Measurements from ENCODE around the gene EXTL2. TPM values are rescaled to one million over a fixed set of nuclear protein-coding genes. Genes with fewer than 3 reads are reported as not detected.
"Not testable (repeated sequence)": the region's sequence is repeated elsewhere in the genome, so short reads cannot be mapped to it uniquely, and the experiment has no call there.

Gene EXTL2, protein sequence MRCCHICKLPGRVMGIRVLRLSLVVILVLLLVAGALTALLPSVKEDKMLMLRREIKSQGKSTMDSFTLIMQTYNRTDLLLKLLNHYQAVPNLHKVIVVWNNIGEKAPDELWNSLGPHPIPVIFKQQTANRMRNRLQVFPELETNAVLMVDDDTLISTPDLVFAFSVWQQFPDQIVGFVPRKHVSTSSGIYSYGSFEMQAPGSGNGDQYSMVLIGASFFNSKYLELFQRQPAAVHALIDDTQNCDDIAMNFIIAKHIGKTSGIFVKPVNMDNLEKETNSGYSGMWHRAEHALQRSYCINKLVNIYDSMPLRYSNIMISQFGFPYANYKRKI
- total RNA-seq = 9.1 TPM
- long read RNA-seq, transcript EXTL2-201 (5 exons, 2,835 nt) = major isoform, 10 of 27 reads
- long read RNA-seq, transcript EXTL2-202 (5 exons, 3,985 nt) = minor isoform, 8 of 27 reads
- long read RNA-seq, partial matches to known transcripts = 0 of 27 reads
- long read RNA-seq, other reads (novel, unspliced or antisense) = 9 of 27 reads

- peak; percentile 91 for DNase-seq
- ATAC-seq = peak; percentile 86
- intact Hi-C loops (cut with micrococcal nuclease) = no loop called here
Measured at GRCh38 chr1:100894603-100895539, at the start of gene EXTL2. TSS of gene EXTL2 (minus strand) at chr1:100894842. CDS start at chr1:100888757, 6,085 bp downstream.

- intact Hi-C loops (cut with micrococcal nuclease) = no loop called here
- DNase-seq (no peak), ATAC-seq (no peak)
Measured at GRCh38 chr1:100943533-100943932, 48.9 kb upstream of the EXTL2 start.

GRCh38 chr1:100942304-100943046 is 47.8 kb upstream of the EXTL2 start:
- intact Hi-C loops (cut with micrococcal nuclease) = no loop called here
- DNase-seq = no peak
- ATAC-seq = no peak

DNA sequence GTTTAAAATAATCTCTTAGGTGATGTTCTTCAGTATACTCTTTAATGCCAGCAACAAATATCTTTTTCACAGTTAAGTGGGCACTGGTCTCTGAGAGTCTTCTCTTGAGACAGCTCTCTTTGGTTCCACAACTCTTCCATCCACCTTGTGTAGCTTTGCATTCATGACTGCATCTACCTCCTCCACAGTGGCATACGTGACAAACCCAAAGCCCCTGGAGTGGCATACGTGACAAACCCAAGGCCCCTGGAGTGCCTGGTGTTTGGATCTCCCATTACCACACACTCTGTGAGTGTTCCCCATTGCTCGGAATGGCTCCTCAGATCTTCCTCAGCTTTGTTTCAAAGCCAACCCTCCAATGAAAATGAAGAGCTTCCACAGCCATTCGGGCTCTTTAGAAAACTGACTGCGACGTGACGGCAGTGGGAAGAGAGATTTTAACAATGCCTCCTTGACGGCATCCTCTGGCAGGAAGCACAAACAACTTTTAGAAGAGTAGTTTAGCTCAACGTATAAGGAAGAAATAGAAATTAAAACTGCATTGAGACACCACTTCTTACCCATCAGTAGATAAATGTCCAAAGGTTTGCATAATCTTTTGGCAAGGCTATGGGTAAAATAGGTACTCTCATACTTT is 47.1 kb upstream of the EXTL2 start:
- ATAC-seq = no peak
- DNase-seq = no peak
- intact Hi-C loops (cut with micrococcal nuclease) = no loop called here

DNA sequence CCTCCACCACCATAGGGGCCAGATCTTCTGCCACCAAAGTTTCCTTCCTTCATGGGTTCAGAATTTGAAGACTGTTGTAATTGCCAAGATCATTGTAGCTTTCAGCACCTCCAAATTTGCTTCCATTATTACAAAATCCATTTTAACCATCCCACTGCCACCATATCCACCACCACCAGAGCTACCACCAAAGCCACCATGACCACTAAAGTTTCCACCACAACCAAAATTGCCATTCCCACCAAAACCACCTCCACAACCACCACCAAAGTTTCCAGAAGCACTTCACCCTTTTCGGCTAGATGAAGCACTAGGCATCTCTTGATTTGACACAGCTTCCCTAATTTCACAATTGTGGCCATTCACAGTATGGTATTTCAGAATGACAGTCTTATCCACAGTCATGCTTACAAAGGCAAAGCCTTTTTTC is 46.5 kb upstream of the EXTL2 start:
- ATAC-seq = no peak
- no peak for DNase-seq
- intact Hi-C loops (cut with micrococcal nuclease) = no loop called here

- ATAC-seq (no peak), DNase-seq (no peak)
- intact Hi-C loops (cut with micrococcal nuclease) = no loop called here
Measured at GRCh38 chr1:100936194-100936967, 41.7 kb upstream of the EXTL2 start.

DNA sequence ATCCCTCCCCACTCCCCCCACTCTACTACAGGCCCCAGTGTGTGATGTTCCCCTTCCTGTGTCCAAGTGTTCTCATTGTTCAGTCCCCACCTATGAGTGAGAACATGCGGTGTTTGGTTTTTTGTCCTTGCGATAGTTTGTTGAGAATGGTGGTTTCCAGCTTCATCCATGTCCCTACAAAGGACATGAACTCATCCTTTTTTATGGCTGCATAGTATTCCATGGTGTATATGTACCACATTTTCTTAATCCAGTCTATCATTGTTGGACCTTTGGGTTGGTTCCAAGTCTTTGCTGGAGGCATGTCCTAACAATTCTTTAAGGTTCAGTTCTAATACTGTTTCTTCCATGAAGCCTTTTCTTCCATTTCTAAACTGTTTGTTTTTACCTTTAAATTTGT is 38.9 kb upstream of the EXTL2 start:
- intact Hi-C loops (cut with micrococcal nuclease); DNase-seq; ATAC-seq: not testable (repeated sequence)

DNA sequence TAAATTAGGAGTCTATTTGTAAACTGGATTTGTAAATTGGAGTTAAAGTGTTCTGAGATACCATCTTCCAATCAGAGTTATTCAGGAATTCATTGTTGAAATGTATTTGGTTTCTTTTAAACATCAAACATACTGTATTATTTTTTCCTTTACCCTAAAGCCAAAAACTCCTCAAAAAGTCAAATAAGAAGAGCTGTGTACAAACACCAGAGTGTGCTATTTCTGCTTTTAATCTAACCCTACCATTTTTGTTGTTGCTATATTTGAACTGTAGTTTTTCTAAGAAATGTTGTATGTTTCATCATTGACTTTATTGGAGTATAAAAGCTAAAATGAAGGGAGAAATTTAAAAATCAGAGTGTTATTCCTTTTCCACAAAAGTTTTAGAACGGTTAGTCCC is 37.1 kb upstream of the EXTL2 start:
- no peak for DNase-seq
- intact Hi-C loops (cut with micrococcal nuclease) = no loop called here
- no peak for ATAC-seq

DNA sequence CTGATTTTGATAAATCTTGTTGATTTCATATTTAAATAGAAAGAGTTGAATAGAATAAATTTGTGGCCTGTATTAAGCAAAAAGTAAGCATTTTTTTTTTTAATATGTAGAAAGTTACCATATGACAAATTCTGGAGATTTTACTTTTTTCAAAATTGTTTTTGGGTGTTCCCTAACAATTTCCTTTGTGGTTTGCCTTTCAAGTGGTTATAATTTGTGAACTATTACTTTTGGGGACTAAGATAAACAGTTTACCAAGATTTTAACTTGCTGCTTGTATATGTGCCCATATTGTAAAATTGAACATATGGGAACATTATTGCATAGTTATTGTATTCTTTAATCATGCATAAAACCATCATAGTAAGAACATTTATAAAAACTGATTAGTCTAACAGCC is 35.9 kb upstream of the EXTL2 start:
- intact Hi-C loops (cut with micrococcal nuclease) = no loop called here
- DNase-seq = no peak

DNA sequence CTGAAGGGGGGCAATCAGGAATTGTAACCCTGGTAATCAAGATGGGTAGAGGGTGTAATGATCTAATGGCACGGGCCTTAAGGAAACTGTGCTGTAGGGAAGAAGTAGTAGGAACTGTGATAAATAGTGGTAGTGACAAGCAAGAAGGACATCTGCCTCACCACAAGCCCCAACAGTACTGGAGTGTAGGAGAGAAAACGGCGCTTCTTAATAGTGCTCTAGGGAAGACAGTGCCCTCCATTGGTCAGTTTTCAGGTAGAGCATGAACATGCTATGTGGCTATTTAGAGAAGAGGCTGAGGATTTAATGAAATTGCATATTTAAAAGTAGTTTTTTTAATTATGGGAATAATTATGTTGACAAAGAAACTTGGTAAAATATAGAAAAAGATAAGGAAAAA is 33.5 kb upstream of the EXTL2 start:
- no peak for DNase-seq
- intact Hi-C loops (cut with micrococcal nuclease) = no loop called here
- no peak for ATAC-seq

More for the DNA sequence above, 35.9 kb upstream of the EXTL2 start:
- no peak for ATAC-seq

GRCh38 chr1:100927276-100927675 is 32.6 kb upstream of the EXTL2 start:
- intact Hi-C loops (cut with micrococcal nuclease) = no loop called here
- ATAC-seq (no peak), DNase-seq (no peak)

DNA sequence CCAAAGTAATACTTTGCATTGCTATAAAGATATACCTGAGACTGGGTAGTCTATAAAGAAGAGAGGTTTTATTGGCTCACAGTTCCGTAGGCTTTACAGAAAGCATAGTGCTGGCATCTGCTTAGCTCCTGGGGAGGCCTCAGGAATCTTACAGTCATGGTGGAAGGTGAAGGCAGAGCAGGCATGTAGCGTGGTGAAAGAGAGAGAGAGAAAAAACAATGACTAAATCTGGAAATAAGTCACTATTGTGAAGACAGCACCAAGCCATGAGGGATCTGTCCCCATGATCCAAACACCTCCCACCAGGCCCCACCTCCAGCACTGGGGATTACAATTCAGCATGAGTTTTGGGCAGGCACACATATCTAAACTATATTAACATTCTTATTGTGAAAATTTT is 31.6 kb upstream of the EXTL2 start:
- no peak for ATAC-seq
- intact Hi-C loops (cut with micrococcal nuclease) = no loop called here
- no peak for DNase-seq

- intact Hi-C loops (cut with micrococcal nuclease) = no loop called here
- ATAC-seq (no peak), DNase-seq (no peak)
Measured at GRCh38 chr1:100924991-100925390, 30.3 kb upstream of the EXTL2 start.

DNA sequence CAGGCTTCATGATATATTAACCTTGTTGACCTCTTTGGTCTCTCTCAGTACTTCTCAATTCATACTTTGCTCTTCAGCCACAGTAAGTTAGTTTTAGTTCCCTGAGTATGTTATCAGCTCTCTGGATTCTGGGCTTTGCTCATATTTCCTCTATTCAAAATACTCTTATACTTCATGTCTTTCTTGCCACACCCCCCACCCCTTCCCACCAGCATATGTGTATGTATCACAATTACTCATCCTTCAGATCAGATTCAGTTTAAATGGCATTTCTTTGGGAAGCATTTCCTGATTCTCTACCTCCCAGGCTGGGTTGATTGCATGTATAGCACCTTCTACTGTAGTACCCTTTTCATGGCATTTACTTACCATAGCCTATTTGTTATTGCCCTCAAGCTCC is 29.6 kb upstream of the EXTL2 start:
- ATAC-seq (no peak), DNase-seq (no peak)
- intact Hi-C loops (cut with micrococcal nuclease) = no loop called here

DNA sequence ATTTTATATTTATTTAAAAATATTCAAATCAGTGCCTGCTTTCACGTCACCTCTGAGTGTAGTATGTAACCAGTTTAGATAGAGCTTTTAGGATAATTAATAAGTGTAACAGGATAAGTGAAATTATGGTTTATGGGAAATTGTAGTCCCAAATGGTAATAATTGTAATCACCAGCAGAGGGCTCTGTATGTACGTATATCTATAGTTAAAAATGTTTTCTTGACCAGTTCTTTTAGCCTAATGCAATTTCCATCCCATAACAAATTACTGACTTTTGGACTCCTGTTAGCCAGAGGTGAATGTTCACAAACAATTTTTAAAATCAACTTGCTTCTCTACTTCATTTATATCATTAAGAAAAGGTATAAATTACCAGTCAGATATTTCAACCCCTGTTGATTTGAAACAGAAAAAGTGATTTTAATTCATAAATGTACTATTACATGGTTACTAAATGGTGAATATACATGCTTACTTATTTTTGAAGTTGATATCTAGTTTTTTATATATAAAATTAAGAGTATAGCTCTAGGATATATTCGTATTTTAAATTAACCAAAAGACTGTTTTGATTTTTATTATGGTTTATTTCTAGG is 26.6 kb upstream of the EXTL2 start:
- ATAC-seq (no peak), DNase-seq (no peak)
- intact Hi-C loops (cut with micrococcal nuclease) = no loop called here

GRCh38 chr1:100912019-100912418 is 17.4 kb upstream of the EXTL2 start:
- no peak for ATAC-seq
- intact Hi-C loops (cut with micrococcal nuclease) = no loop called here
- no peak for DNase-seq

DNA sequence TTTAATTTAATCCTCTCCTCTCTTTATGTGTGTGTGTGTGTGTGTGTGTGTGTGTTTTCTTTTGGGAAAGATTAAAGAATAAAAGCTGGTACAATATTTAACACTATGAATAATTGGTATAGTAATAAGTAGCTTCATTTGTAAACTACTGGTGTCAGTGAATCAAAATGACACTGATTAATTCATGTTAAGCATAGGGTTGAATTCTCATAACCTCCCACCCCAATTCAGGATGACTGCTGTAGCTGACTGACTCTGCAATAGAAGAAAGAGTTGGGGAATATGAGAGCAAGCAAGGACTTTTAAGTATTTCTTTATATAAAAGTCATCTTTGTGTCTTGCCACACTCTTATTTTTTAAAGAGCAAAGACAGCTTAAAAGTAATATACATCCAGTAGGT is 14.4 kb upstream of the EXTL2 start:
- DNase-seq = no peak
- no peak for ATAC-seq
- intact Hi-C loops (cut with micrococcal nuclease) = no loop called here

DNA sequence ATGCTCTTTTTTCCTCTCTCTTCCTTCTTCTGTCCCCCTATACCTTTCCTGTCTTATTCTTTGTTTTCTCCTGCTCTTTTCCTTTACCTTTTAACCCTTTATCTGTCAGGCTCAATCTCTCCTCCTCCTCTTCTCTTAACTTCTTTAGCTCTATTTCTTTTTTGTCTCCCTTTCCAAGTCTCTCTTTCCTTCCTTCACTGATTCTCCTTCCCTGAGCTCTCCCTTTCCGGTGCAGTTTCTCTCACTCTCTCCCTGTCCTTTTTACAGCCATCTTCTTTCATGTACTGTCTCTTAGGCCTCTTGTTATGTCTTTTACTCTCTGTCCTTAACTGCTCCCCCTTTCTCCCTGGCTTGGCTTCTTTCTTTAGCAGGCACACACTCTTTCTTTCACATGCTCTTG is 13.2 kb upstream of the EXTL2 start:
- no peak for ATAC-seq
- intact Hi-C loops (cut with micrococcal nuclease) = no loop called here
- no peak for DNase-seq
